NCI-H82 treated with DMSO at 0.1 percent for 48 hours (cell line): ENCODE measurements around the gene RAPGEF1.

Experiments used
- DNase-seq: peaks from one replicate; lab custom pipeline; 2025; ENCODE audit not compliant: unreplicated experiment; lab: John Stamatoyannopoulos, UW

The RAPGEF1 gene

GRCh38 chr9:131651160-131651559 lies 88.7 kb downstream of the RAPGEF1 start:
- DNase-seq = no peak

- DNase-seq = no peak
These were observed 89.6 kb downstream of the RAPGEF1 start for GRCh38 chr9:131650254-131650653.

GRCh38 chr9:131649646-131650045 lies 90.2 kb downstream of the RAPGEF1 start:
- DNase-seq = no peak

GRCh38 chr9:131645078-131645776 lies 94.6 kb downstream of the RAPGEF1 start:
- DNase-seq = no peak

- no peak for DNase-seq
These were observed 97.3 kb downstream of the RAPGEF1 start for GRCh38 chr9:131642496-131643083.

GRCh38 chr9:131641618-131642495 lies 98.0 kb downstream of the RAPGEF1 start:
- no peak for DNase-seq

- DNase-seq = no peak
These were observed 99.3 kb downstream of the RAPGEF1 start for GRCh38 chr9:131640438-131641137.

GRCh38 chr9:131639769-131640437 lies 100.0 kb downstream of the RAPGEF1 start:
- no peak for DNase-seq

GRCh38 chr9:131636593-131636992 lies 103.3 kb downstream of the RAPGEF1 start:
- no peak for DNase-seq

GRCh38 chr9:131635892-131636291 lies 104.0 kb downstream of the RAPGEF1 start:
- DNase-seq = no peak

GRCh38 chr9:131635285-131635684 lies 104.6 kb downstream of the RAPGEF1 start:
- DNase-seq = no peak

- no peak for DNase-seq
These were observed 106.3 kb downstream of the RAPGEF1 start for GRCh38 chr9:131633491-131634031.

- no peak for DNase-seq
These were observed 108.6 kb downstream of the RAPGEF1 start for GRCh38 chr9:131631306-131631705.

GRCh38 chr9:131630205-131630831 lies 109.6 kb downstream of the RAPGEF1 start:
- no peak for DNase-seq

GRCh38 chr9:131629825-131630204 lies 110.1 kb downstream of the RAPGEF1 start:
- DNase-seq = no peak

GRCh38 chr9:131629226-131629500 lies 110.7 kb downstream of the RAPGEF1 start:
- no peak for DNase-seq

- DNase-seq = no peak
These were observed 111.2 kb downstream of the RAPGEF1 start for GRCh38 chr9:131628459-131629225.

GRCh38 chr9:131627648-131628458 lies 112.0 kb downstream of the RAPGEF1 start:
- no peak for DNase-seq

- no peak for DNase-seq
These were observed 112.6 kb downstream of the RAPGEF1 start for GRCh38 chr9:131627326-131627647.
